HG02642 (cell line): ENCODE results near the gene ATRNL1.
A peak's percentile ranks its signal among the peaks of the same experiment; 100 is the strongest.
"Not testable (repeated sequence)": the region's sequence is repeated elsewhere in the genome, so short reads cannot be mapped to it uniquely, and the experiment has no call there.

ENCODE experiments used
- ATAC-seq: cut with Tn5 transposase; IDR thresholded peaks from one replicate; pipeline ENCODE4 v1.9.1; 2021; ENCODE audit warnings: mild to moderate bottlenecking; ENCODE audit not compliant: unreplicated experiment, poor library complexity

The ATRNL1 gene

GRCh38 chr10:115405838-115406237 is 312.7 kb downstream of the ATRNL1 start:
- not testable (repeated sequence) for ATAC-seq

- ATAC-seq, result no peak
Observed at GRCh38 chr10:115409347-115409746, 316.2 kb downstream of the ATRNL1 start.

- peak; percentile 99 for ATAC-seq
Observed at GRCh38 chr10:115417585-115418265, 324.6 kb downstream of the ATRNL1 start.

- ATAC-seq, result no peak
Observed at GRCh38 chr10:115422624-115423023, 329.5 kb downstream of the ATRNL1 start.

GRCh38 chr10:115427611-115428010 is 334.4 kb downstream of the ATRNL1 start:
- ATAC-seq, result no peak

- no peak for ATAC-seq
Observed at GRCh38 chr10:115432188-115432819, 339.1 kb downstream of the ATRNL1 start.

GRCh38 chr10:115436999-115437398 is 343.8 kb downstream of the ATRNL1 start:
- ATAC-seq, result no peak

GRCh38 chr10:115441907-115442545 is 348.9 kb downstream of the ATRNL1 start:
- ATAC-seq, result no peak

GRCh38 chr10:115456812-115457211 is 363.6 kb downstream of the ATRNL1 start:
- no peak for ATAC-seq

GRCh38 chr10:115483294-115483693 is 390.1 kb downstream of the ATRNL1 start:
- no peak for ATAC-seq

- ATAC-seq, result no peak
Observed at GRCh38 chr10:115491526-115492140, 398.5 kb downstream of the ATRNL1 start.

GRCh38 chr10:115503546-115503945 is 410.4 kb downstream of the ATRNL1 start:
- ATAC-seq, result no peak

- no peak for ATAC-seq
Observed at GRCh38 chr10:115514895-115515294, 421.7 kb downstream of the ATRNL1 start.

GRCh38 chr10:115525141-115525540 is 432.0 kb downstream of the ATRNL1 start:
- ATAC-seq, result no peak

GRCh38 chr10:115527682-115528081 is 434.5 kb downstream of the ATRNL1 start:
- ATAC-seq, result not testable (repeated sequence)

- not testable (repeated sequence) for ATAC-seq
Observed at GRCh38 chr10:115536401-115536800, 443.2 kb downstream of the ATRNL1 start.

GRCh38 chr10:115539142-115539762 is 446.1 kb downstream of the ATRNL1 start:
- ATAC-seq, result no peak

GRCh38 chr10:115555887-115556402 is 462.8 kb downstream of the ATRNL1 start:
- ATAC-seq, result no peak

GRCh38 chr10:115558252-115558651 is 465.1 kb downstream of the ATRNL1 start:
- ATAC-seq, result no peak

- no peak for ATAC-seq
Observed at GRCh38 chr10:115566867-115567266, 473.7 kb downstream of the ATRNL1 start.
